ENCODE data around the gene ABI2.

The ABI2 gene

DNA sequence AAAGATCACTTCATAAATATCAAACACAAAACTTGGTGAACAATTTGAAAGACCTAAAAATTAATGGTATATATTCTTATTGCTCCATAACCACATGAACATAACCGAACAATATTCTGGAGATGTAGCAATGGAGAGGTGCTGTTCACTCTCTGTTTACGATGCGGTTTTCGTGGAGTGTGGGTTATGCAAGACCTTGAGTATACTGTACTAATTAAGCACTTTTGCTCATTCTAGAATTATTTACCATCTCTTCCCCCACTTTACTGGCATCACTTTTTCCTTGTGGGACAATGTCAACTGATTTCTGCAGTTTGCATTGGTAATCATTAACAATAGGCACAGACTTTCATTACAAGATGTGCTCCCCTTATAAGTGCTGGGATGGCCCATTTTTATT is 109.3 kb downstream of the ABI2 start:
- CTCF ChIA-PET = no interaction called here
- peaks cover 0 to 2% (median 0%) of the 10 kb centered on the region in 4 experiments for H3K4me1 ChIP-seq (ENCODE audit: control extremely low read depth in 1 of 4, control insufficient read depth in 4 of 4, insufficient read depth in 4 of 4, low read length in 3 of 4)
- no peaks in the 10 kb centered on the region for H3K36me3 ChIP-seq (ENCODE audit: control insufficient read depth in 4 of 4, insufficient read depth in 4 of 4, low read length in 3 of 4)
- no peak overlapping the region for H3K4me3 ChIP-seq (ENCODE audit: control insufficient read depth in 1 of 7, extremely low read depth in 1 of 7, insufficient read depth in 4 of 7, low read depth in 2 of 7, low read length in 6 of 7)
- DNase-seq = no peak
- H3K9me3 ChIP-seq (ENCODE audit: control extremely low read depth in 1 of 5, control insufficient read depth in 4 of 5, insufficient read depth in 2 of 5, low read depth in 1 of 5, low read length in 4 of 5) = no peaks in the 10 kb centered on the region
- H3K27me3 ChIP-seq (replicated peaks in 2 of 5; ENCODE audit: control insufficient read depth in 4 of 5, insufficient read depth in 5 of 5, low read length in 4 of 5) = no peaks in the 10 kb centered on the region
- H3K27ac ChIP-seq (ENCODE audit: insufficient read depth in 1 of 2, low read depth in 1 of 2, low read length in 2 of 2, poor library complexity in 1 of 2, severe bottlenecking in 2 of 2) = no peak overlapping the region
- 100% methylated on average over 1 of the region's 4 CpGs for WGBS (ENCODE audit: insufficient coverage)
- POLR2A ChIA-PET = no interaction called here

- no peak for DNase-seq
- ChIA-PET POLR2A (no interaction called here), CTCF (interaction anchor here (0.8 to 0.9 kb wide), 2 partner anchors 9 to 14 kb away, joined by 3 read pairs; no protein-coding TSS in a partner anchor)
- Histone ChIP-seq H3K4me1 (ENCODE audit: control extremely low read depth in 1 of 4, control insufficient read depth in 4 of 4, insufficient read depth in 4 of 4, low read length in 3 of 4) (no peaks in the 10 kb centered on the region), H3K27me3 (replicated peaks in 2 of 5; ENCODE audit: control insufficient read depth in 4 of 5, insufficient read depth in 5 of 5, low read length in 4 of 5) (no peaks in the 10 kb centered on the region), H3K27ac (ENCODE audit: insufficient read depth in 1 of 2, low read depth in 1 of 2, low read length in 2 of 2, poor library complexity in 1 of 2, severe bottlenecking in 2 of 2) (no peak overlapping the region), H3K36me3 (ENCODE audit: control insufficient read depth in 4 of 4, insufficient read depth in 4 of 4, low read length in 3 of 4) (no peaks in the 10 kb centered on the region), H3K4me3 (ENCODE audit: control insufficient read depth in 1 of 7, extremely low read depth in 1 of 7, insufficient read depth in 4 of 7, low read depth in 2 of 7, low read length in 6 of 7) (no peak overlapping the region), H3K9me3 (ENCODE audit: control extremely low read depth in 1 of 5, control insufficient read depth in 4 of 5, insufficient read depth in 2 of 5, low read depth in 1 of 5, low read length in 4 of 5) (no peaks in the 10 kb centered on the region)
- 100% methylated on average over 1 of the region's 2 CpGs for WGBS (ENCODE audit: insufficient coverage)
Measured at GRCh38 chr2:203438528-203438927, 110.3 kb downstream of the ABI2 start.

- Histone ChIP-seq H3K27me3 (replicated peaks in 2 of 5; ENCODE audit: control insufficient read depth in 4 of 5, insufficient read depth in 5 of 5, low read length in 4 of 5) (no peaks in the 10 kb centered on the region), H3K36me3 (ENCODE audit: control insufficient read depth in 4 of 4, insufficient read depth in 4 of 4, low read length in 3 of 4) (no peaks in the 10 kb centered on the region), H3K9me3 (ENCODE audit: control extremely low read depth in 1 of 5, control insufficient read depth in 4 of 5, insufficient read depth in 2 of 5, low read depth in 1 of 5, low read length in 4 of 5) (no peaks in the 10 kb centered on the region), H3K27ac (ENCODE audit: insufficient read depth in 1 of 2, low read depth in 1 of 2, low read length in 2 of 2, poor library complexity in 1 of 2, severe bottlenecking in 2 of 2) (no peak overlapping the region), H3K4me1 (ENCODE audit: control extremely low read depth in 1 of 4, control insufficient read depth in 4 of 4, insufficient read depth in 4 of 4, low read length in 3 of 4) (peaks cover 0 to 4% (median 2%) of the 10 kb centered on the region in 4 experiments), H3K4me3 (ENCODE audit: control insufficient read depth in 1 of 7, extremely low read depth in 1 of 7, insufficient read depth in 4 of 7, low read depth in 2 of 7, low read length in 6 of 7) (no peak overlapping the region)
- no peak for DNase-seq
- ChIA-PET POLR2A (no interaction called here), CTCF (interaction anchor here (1.4 to 2.4 kb wide), 2 partner anchors 12 to 21 kb away, joined by 3 to 6 read pairs; no protein-coding TSS in a partner anchor)
- WGBS (ENCODE audit: insufficient coverage) = 100% methylated on average over 2 of the region's 4 CpGs
Measured at GRCh38 chr2:203440671-203441070, 112.5 kb downstream of the ABI2 start.

DNA sequence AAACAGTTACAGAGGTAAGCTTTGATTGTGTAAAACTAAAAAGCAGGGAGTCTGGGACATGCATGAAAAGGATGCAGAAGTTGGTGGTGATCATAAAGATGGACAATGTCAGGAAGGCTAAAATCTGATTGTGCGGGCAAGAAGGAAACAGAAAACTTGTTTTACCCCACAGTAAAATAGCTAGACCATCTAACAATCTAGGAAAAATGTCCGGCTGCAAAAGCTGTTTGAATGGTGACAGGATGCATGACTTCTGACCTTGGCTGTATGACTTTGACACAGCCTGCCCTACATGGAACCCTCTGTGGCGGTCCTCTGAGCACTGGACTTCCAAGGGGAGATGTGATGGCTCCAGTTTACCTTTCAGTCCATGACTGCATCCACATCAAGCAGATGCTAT is 113.3 kb downstream of the ABI2 start:
- ChIA-PET POLR2A (no interaction called here), CTCF (interaction anchor here (1.4 to 2.4 kb wide), 2 partner anchors 12 to 22 kb away, joined by 3 to 6 read pairs; no protein-coding TSS in a partner anchor)
- Histone ChIP-seq H3K9me3 (ENCODE audit: control extremely low read depth in 1 of 5, control insufficient read depth in 4 of 5, insufficient read depth in 2 of 5, low read depth in 1 of 5, low read length in 4 of 5) (no peaks in the 10 kb centered on the region), H3K27me3 (replicated peaks in 2 of 5; ENCODE audit: control insufficient read depth in 4 of 5, insufficient read depth in 5 of 5, low read length in 4 of 5) (no peaks in the 10 kb centered on the region), H3K4me1 (ENCODE audit: control extremely low read depth in 1 of 4, control insufficient read depth in 4 of 4, insufficient read depth in 4 of 4, low read length in 3 of 4) (peaks cover 5 to 11% (median 8%) of the 10 kb centered on the region in 4 experiments), H3K27ac (ENCODE audit: insufficient read depth in 1 of 2, low read depth in 1 of 2, low read length in 2 of 2, poor library complexity in 1 of 2, severe bottlenecking in 2 of 2) (no peak overlapping the region), H3K36me3 (ENCODE audit: control insufficient read depth in 4 of 4, insufficient read depth in 4 of 4, low read length in 3 of 4) (no peaks in the 10 kb centered on the region), H3K4me3 (ENCODE audit: control insufficient read depth in 1 of 7, extremely low read depth in 1 of 7, insufficient read depth in 4 of 7, low read depth in 2 of 7, low read length in 6 of 7) (no peak overlapping the region)
- no peak for DNase-seq
- 100% methylated on average over 2 of the region's 3 CpGs for WGBS (ENCODE audit: insufficient coverage)

GRCh38 chr2:203442463-203442862 is 114.3 kb downstream of the ABI2 start:
- Histone ChIP-seq H3K4me1 (ENCODE audit: control extremely low read depth in 1 of 4, control insufficient read depth in 4 of 4, insufficient read depth in 4 of 4, low read length in 3 of 4) (peaks cover 6 to 13% (median 10%) of the 10 kb centered on the region in 4 experiments), H3K27me3 (replicated peaks in 2 of 5; ENCODE audit: control insufficient read depth in 4 of 5, insufficient read depth in 5 of 5, low read length in 4 of 5) (no peaks in the 10 kb centered on the region), H3K4me3 (ENCODE audit: control insufficient read depth in 1 of 7, extremely low read depth in 1 of 7, insufficient read depth in 4 of 7, low read depth in 2 of 7, low read length in 6 of 7) (no peak overlapping the region), H3K27ac (ENCODE audit: insufficient read depth in 1 of 2, low read depth in 1 of 2, low read length in 2 of 2, poor library complexity in 1 of 2, severe bottlenecking in 2 of 2) (no peak overlapping the region), H3K36me3 (ENCODE audit: control insufficient read depth in 4 of 4, insufficient read depth in 4 of 4, low read length in 3 of 4) (no peaks in the 10 kb centered on the region), H3K9me3 (ENCODE audit: control extremely low read depth in 1 of 5, control insufficient read depth in 4 of 5, insufficient read depth in 2 of 5, low read depth in 1 of 5, low read length in 4 of 5) (no peaks in the 10 kb centered on the region)
- no peak for DNase-seq
- WGBS (ENCODE audit: insufficient coverage) = 100% methylated on average over 3 of the region's 5 CpGs
- ChIA-PET POLR2A (no interaction called here), CTCF (no interaction called here)

DNA sequence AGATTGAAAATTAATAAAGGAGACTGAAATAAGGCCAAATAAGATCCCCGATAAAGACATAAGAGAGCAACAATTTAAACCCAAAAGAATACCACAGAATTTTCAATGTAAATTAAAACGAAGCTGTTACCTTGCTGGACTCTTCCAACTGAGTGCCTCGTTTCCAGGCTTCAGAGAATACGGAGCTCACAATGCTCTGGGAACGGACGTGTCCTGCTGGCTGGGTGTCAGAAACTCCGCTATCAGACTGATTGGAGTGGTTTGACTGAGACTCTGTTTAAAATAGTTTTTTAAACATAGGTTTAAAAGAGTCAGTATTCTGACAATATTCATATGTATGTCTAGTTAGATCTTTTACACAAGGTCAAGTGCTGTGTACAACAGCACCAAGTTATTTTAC is 116.5 kb downstream of the ABI2 start:
- Histone ChIP-seq H3K9me3 (ENCODE audit: control extremely low read depth in 1 of 5, control insufficient read depth in 4 of 5, insufficient read depth in 2 of 5, low read depth in 1 of 5, low read length in 4 of 5) (no peaks in the 10 kb centered on the region), H3K27me3 (replicated peaks in 2 of 5; ENCODE audit: control insufficient read depth in 4 of 5, insufficient read depth in 5 of 5, low read length in 4 of 5) (no peaks in the 10 kb centered on the region), H3K4me1 (ENCODE audit: control extremely low read depth in 1 of 4, control insufficient read depth in 4 of 4, insufficient read depth in 4 of 4, low read length in 3 of 4) (peaks cover 6 to 13% (median 10%) of the 10 kb centered on the region in 4 experiments), H3K36me3 (ENCODE audit: control insufficient read depth in 4 of 4, insufficient read depth in 4 of 4, low read length in 3 of 4) (no peaks in the 10 kb centered on the region), H3K27ac (ENCODE audit: insufficient read depth in 1 of 2, low read depth in 1 of 2, low read length in 2 of 2, poor library complexity in 1 of 2, severe bottlenecking in 2 of 2) (no peak overlapping the region), H3K4me3 (ENCODE audit: control insufficient read depth in 1 of 7, extremely low read depth in 1 of 7, insufficient read depth in 4 of 7, low read depth in 2 of 7, low read length in 6 of 7) (no peak overlapping the region)
- WGBS (ENCODE audit: insufficient coverage) = 100% methylated on average over 4 of the region's 7 CpGs
- no peak for DNase-seq
- ChIA-PET CTCF (no interaction called here), POLR2A (no interaction called here)

GRCh38 chr2:203446071-203446481 is 117.9 kb downstream of the ABI2 start:
- peak overlapping the region in 1 of 7 experiments; percentile 24 for H3K4me3 ChIP-seq (ENCODE audit: control insufficient read depth in 1 of 7, extremely low read depth in 1 of 7, insufficient read depth in 4 of 7, low read depth in 2 of 7, low read length in 6 of 7)
- peak; percentile 33 to 54 (median 45) for DNase-seq
- H3K36me3 ChIP-seq (ENCODE audit: control insufficient read depth in 4 of 4, insufficient read depth in 4 of 4, low read length in 3 of 4) = no peaks in the 10 kb centered on the region
- H3K27me3 ChIP-seq (replicated peaks in 2 of 5; ENCODE audit: control insufficient read depth in 4 of 5, insufficient read depth in 5 of 5, low read length in 4 of 5) = no peaks in the 10 kb centered on the region
- WGBS (ENCODE audit: insufficient coverage) = 29% methylated on average over 3 of the region's 3 CpGs
- POLR2A ChIA-PET = no interaction called here
- no peaks in the 10 kb centered on the region for H3K9me3 ChIP-seq (ENCODE audit: control extremely low read depth in 1 of 5, control insufficient read depth in 4 of 5, insufficient read depth in 2 of 5, low read depth in 1 of 5, low read length in 4 of 5)
- no peak overlapping the region for H3K27ac ChIP-seq (ENCODE audit: insufficient read depth in 1 of 2, low read depth in 1 of 2, low read length in 2 of 2, poor library complexity in 1 of 2, severe bottlenecking in 2 of 2)
- CTCF ChIA-PET = interaction anchor here (0.9 kb wide), 1 partner anchor 220 kb away, joined by 3 read pairs; no protein-coding TSS in a partner anchor
- H3K4me1 ChIP-seq (ENCODE audit: control extremely low read depth in 1 of 4, control insufficient read depth in 4 of 4, insufficient read depth in 4 of 4, low read length in 3 of 4) = peaks cover 6 to 13% (median 10%) of the 10 kb centered on the region in 4 experiments

Data from common myeloid progenitor, CD34-positive (primary cell).